Measurements from ENCODE around the gene WSB1.

DNA sequence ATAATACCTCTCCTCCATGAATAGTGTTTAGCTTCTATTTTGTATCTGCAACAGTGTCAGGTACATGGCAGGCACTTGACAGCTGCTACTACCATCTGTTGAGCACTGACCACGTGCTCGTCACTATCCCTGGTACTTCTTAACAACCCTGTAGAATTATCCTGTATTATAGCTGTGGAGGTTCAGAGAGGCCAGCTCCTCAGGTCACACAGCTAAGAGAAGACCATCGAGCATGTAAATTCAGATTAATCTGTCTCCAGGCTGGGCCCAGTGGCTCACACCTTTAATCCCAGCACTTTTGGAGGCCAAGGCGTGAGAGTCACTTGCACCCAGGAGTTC is 26.3 kb downstream of the WSB1 start:
- TF ChIP-seq CTCF (IDR thresholded peaks at IDR 0.05; ENCODE audit: borderline replicate concordance, extremely low read depth, low read length, poor library complexity, severe bottlenecking) = no peak
- no peak for TF ChIP-seq EZH2 (IDR thresholded peaks at IDR 0.05; ENCODE audit: borderline replicate concordance, low read depth, low read length, severe bottlenecking)

Data from DND-41 (cell line).